K562 (cell line): Measurements from ENCODE around the gene ENG. TPM values are rescaled to one million over a fixed set of nuclear protein-coding genes. Genes with fewer than 3 reads are reported as not detected.
A peak's percentile ranks its signal among the peaks of the same experiment; 100 is the strongest.

Experiments used
- BRF1 ChIP-seq: IDR thresholded peaks from 3 replicates; pipeline ENCODE4 v1.6.1; 2011; ENCODE audit warnings: borderline replicate concordance, mild to moderate bottlenecking; ENCODE audit not compliant: insufficient read length; ENCODE audit errors: extremely low read depth
- CBX2 ChIP-seq: fragments of 200-600 bp; sonication (generic); IDR thresholded peaks from one replicate; pipeline ENCODE4 v1.6.1; 2012; ENCODE audit warnings: mild to moderate bottlenecking, low read length, inconsistent platforms; ENCODE audit not compliant: insufficient read depth, poor library complexity, severe bottlenecking
- ETV1 ChIP-seq: fragments of 450-650 bp; conservative IDR thresholded peaks from 2 replicates; pipeline ENCODE4 v1.6.1; 2016; ENCODE audit warnings: missing genetic modification characterization, control low read depth, low read depth, missing compliant biosample characterization
- EWSR1 ChIP-seq: fragments of 450-650 bp; IDR thresholded peaks from 2 replicates; pipeline ENCODE4 v1.6.1; 2018; ENCODE audit warnings: borderline replicate concordance, mild to moderate bottlenecking, low read depth, moderate library complexity; ENCODE audit not compliant: partially characterized antibody
- HDAC1 ChIP-seq, 2 experiments: fragments of 450-650 bp; IDR thresholded peaks; 2 replicates each; pipeline ENCODE4 v1.6.1; 2016 to 2017; ENCODE audit warnings: inconsistent platforms in 1 of 2, mild to moderate bottlenecking in 1 of 2, moderate library complexity in 1 of 2
- HDAC2 ChIP-seq: fragments of 450-650 bp; IDR thresholded peaks from 2 replicates; pipeline ENCODE4 v1.6.1; 2016; ENCODE audit warnings: mild to moderate bottlenecking
- HDGF ChIP-seq: fragments of 450-650 bp; IDR thresholded peaks from 2 replicates; pipeline ENCODE4 v1.6.1; 2016
- HMG20A ChIP-seq: fragments of 450-650 bp; formaldehyde crosslinking; conservative IDR thresholded peaks from 2 replicates; pipeline ENCODE4 v1.4.0; 2020; ENCODE audit warnings: mild to moderate bottlenecking, mixed read lengths
- HMG20B ChIP-seq: fragments of 250-450 bp; sonication (Bioruptor Pico); IDR thresholded peaks from 2 replicates; pipeline ENCODE4 v1.5.0; 2021; ENCODE audit warnings: mild to moderate bottlenecking
- NR1H2 ChIP-seq: sonication (generic); formaldehyde crosslinking; IDR thresholded peaks from 2 replicates; pipeline ENCODE4 v1.4.0; 2020; ENCODE audit warnings: mild to moderate bottlenecking, missing genetic modification reagents
- PPARD ChIP-seq: fragments of 250-450 bp; sonication (Bioruptor Pico); IDR thresholded peaks from 2 replicates; pipeline ENCODE4 v1.8.0; 2022; ENCODE audit warnings: inconsistent platforms, mild to moderate bottlenecking, moderate library complexity
- SMARCE1 ChIP-seq: fragments of 450-650 bp; IDR thresholded peaks from 2 replicates; pipeline ENCODE4 v1.7.1; 2016; ENCODE audit warnings: mild to moderate bottlenecking
- XRCC3 ChIP-seq: fragments of 450-650 bp; IDR thresholded peaks from 2 replicates; pipeline ENCODE4 v1.6.1; 2017; ENCODE audit warnings: mild to moderate bottlenecking, moderate library complexity
- ZFX ChIP-seq: sonication (generic); formaldehyde crosslinking; IDR thresholded peaks from 2 replicates; pipeline ENCODE4 v1.8.0; 2022; ENCODE audit warnings: mild to moderate bottlenecking, missing genetic modification reagents, moderate library complexity
- ZKSCAN1 ChIP-seq: fragments of 150-350 bp; IDR thresholded peaks from 2 replicates; pipeline ENCODE4 v1.6.1; 2016; ENCODE audit warnings: low read depth, low read length
- ZNF124 ChIP-seq: sonication (generic); formaldehyde crosslinking; IDR thresholded peaks from 2 replicates; pipeline ENCODE4 v1.8.1; 2022; ENCODE audit warnings: missing genetic modification reagents
- ZNF253 ChIP-seq: fragments of 250-450 bp; sonication (Bioruptor Pico); conservative IDR thresholded peaks from 2 replicates; pipeline ENCODE4 v1.6.1; 2021; ENCODE audit warnings: mild to moderate bottlenecking
- ZNF707 ChIP-seq: fragments of 250-450 bp; sonication (Bioruptor Pico); conservative IDR thresholded peaks from 2 replicates; pipeline ENCODE4 v1.8.0; 2022; ENCODE audit warnings: inconsistent platforms, mild to moderate bottlenecking, moderate library complexity
- ZNF75A ChIP-seq: fragments of 450-650 bp; formaldehyde crosslinking; IDR thresholded peaks from 2 replicates; pipeline ENCODE4 v1.4.0; 2020; ENCODE audit warnings: mild to moderate bottlenecking
- ZNF785 ChIP-seq: fragments of 250-450 bp; sonication (Bioruptor Pico); IDR thresholded peaks from 2 replicates; pipeline ENCODE4 v1.4.0; 2020; ENCODE audit warnings: mild to moderate bottlenecking
- polyA plus RNA-seq, 8 experiments: library from polyadenylated mRNA; depleted of rRNA in 4 of 8; stranded (reverse) in 5 of 8; unstranded in 3 of 8; fragments of >200 nt; fragmentation: Nextera tagmentation in 2 of 8; fragmentation: Illumina TruSeq in 1 of 8; extraction: Ambion mirVana in 2 of 8; extraction: Trizol in 1 of 8; gene quantifications; 2 replicates each; pipeline versions ENCODE4 v1.2.1 to v1.2.3, GENCODE V29; 2011 to 2014; ENCODE audit warnings: inconsistent platforms in 1 of 8, missing spikeins in 1 of 8
- total RNA-seq, 7 experiments: library from RNA; depleted of rRNA in 6 of 7; stranded (reverse); fragments of >200 nt in 6 of 7; fragmentation: Illumina TruSeq in 2 of 7; extraction: Trizol in 2 of 7; gene quantifications; 2 replicates each; pipeline versions ENCODE4 v1.2.1 to v1.2.3, GENCODE V29; 2011 to 2021; ENCODE audit warnings: low replicate concordance in 1 of 7
- TF ChIP-seq, protein P1 (sequence below): sonication (generic); formaldehyde crosslinking; IDR thresholded peaks from 2 replicates; pipeline ENCODE4 v1.8.0; 2023; ENCODE audit warnings: missing genetic modification reagents, mild to moderate bottlenecking, borderline replicate concordance
- TF ChIP-seq, protein P2 (sequence below): sonication (generic); formaldehyde crosslinking; IDR thresholded peaks from 2 replicates; pipeline ENCODE4 v1.4.0; 2020; ENCODE audit warnings: mild to moderate bottlenecking, missing genetic modification reagents

The ENG gene
- total and polyA plus RNA-seq, 9 of the 15 experiments (the other 6 are each of a cell fraction or from before 2014, with no cell fraction given) = 0.04 to 0.40 (median 0.14) TPM; not detected in 1

DNA sequence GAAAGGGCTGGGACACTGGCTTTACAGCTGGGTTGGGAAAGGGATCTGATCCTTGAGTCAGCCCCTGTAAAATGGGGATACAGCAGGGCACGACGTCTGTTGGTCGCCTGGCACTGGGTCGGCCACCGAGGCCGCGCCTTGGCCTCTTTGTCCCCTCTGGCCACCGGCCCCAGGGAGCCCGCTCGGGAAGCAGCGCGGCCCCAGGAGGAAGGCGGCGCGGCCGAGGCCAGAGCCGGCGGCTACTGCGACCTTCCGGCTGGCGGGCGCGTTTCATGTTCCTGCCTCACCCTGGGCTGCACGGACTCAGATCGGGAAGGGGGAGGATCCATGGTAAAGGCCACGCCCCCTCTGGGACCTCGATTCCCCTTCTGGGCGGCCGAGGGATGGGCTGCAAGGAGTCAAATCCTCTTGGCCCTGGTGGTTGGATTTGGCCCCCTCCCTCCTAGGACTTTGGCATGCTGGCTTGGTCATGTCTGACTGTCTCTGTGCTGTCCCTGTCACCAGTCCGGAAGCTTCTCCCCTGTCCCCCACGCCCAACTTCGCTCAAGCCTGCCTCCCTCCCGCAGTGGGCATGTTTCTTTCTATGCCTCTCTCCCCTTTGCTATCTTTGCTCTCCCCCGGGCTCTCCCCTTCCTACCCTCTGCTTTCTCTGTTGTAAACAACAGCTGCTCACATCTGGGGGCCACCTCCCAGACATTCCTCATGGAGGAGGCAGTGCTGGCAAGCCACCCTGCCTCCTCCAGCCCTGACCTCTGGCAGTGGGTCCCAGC, 26.0 kb downstream of the ENG start (continued):
- TF ChIP-seq, protein P1, sequence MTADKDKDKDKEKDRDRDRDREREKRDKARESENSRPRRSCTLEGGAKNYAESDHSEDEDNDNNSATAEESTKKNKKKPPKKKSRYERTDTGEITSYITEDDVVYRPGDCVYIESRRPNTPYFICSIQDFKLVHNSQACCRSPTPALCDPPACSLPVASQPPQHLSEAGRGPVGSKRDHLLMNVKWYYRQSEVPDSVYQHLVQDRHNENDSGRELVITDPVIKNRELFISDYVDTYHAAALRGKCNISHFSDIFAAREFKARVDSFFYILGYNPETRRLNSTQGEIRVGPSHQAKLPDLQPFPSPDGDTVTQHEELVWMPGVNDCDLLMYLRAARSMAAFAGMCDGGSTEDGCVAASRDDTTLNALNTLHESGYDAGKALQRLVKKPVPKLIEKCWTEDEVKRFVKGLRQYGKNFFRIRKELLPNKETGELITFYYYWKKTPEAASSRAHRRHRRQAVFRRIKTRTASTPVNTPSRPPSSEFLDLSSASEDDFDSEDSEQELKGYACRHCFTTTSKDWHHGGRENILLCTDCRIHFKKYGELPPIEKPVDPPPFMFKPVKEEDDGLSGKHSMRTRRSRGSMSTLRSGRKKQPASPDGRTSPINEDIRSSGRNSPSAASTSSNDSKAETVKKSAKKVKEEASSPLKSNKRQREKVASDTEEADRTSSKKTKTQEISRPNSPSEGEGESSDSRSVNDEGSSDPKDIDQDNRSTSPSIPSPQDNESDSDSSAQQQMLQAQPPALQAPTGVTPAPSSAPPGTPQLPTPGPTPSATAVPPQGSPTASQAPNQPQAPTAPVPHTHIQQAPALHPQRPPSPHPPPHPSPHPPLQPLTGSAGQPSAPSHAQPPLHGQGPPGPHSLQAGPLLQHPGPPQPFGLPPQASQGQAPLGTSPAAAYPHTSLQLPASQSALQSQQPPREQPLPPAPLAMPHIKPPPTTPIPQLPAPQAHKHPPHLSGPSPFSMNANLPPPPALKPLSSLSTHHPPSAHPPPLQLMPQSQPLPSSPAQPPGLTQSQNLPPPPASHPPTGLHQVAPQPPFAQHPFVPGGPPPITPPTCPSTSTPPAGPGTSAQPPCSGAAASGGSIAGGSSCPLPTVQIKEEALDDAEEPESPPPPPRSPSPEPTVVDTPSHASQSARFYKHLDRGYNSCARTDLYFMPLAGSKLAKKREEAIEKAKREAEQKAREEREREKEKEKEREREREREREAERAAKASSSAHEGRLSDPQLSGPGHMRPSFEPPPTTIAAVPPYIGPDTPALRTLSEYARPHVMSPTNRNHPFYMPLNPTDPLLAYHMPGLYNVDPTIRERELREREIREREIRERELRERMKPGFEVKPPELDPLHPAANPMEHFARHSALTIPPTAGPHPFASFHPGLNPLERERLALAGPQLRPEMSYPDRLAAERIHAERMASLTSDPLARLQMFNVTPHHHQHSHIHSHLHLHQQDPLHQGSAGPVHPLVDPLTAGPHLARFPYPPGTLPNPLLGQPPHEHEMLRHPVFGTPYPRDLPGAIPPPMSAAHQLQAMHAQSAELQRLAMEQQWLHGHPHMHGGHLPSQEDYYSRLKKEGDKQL (CRISPR knock-in tag) = no peak
- TF ChIP-seq SMARCE1 (peak; percentile 67), HDAC2 (0 out of 2 replicates have a peak, but pooled peaks have one; percentile 55), EWSR1 (no peak), ZNF707 (CRISPR knock-in tag) (no peak), ZKSCAN1 (no peak), ETV1 (tag) (peak; percentile 87), HMG20B (CRISPR knock-in tag) (no peak), HDGF (peak; percentile 69; the same call in 1 of the 2 replicates), HDAC1 (IDR thresholded peaks at IDR 0.05) (peak in 1 of 2 experiments; percentile 46; a peak in 2 of 4 replicates), NR1H2 (0 out of 2 replicates have a peak, but pooled peaks have one; percentile 28), BRF1 (no peak), HMG20A (CRISPR knock-in tag) (no peak), CBX2 (no peak), ZNF124 (no peak), XRCC3 (no peak), PPARD (CRISPR knock-in tag) (no peak), ZNF785 (CRISPR knock-in tag) (no peak), ZNF253 (CRISPR knock-in tag) (no peak), ZNF75A (CRISPR knock-in tag) (0 out of 2 replicates have a peak, but pooled peaks have one; percentile 8), ZFX (CRISPR knock-in tag) (peak; percentile 89)
- TF ChIP-seq, protein P2, sequence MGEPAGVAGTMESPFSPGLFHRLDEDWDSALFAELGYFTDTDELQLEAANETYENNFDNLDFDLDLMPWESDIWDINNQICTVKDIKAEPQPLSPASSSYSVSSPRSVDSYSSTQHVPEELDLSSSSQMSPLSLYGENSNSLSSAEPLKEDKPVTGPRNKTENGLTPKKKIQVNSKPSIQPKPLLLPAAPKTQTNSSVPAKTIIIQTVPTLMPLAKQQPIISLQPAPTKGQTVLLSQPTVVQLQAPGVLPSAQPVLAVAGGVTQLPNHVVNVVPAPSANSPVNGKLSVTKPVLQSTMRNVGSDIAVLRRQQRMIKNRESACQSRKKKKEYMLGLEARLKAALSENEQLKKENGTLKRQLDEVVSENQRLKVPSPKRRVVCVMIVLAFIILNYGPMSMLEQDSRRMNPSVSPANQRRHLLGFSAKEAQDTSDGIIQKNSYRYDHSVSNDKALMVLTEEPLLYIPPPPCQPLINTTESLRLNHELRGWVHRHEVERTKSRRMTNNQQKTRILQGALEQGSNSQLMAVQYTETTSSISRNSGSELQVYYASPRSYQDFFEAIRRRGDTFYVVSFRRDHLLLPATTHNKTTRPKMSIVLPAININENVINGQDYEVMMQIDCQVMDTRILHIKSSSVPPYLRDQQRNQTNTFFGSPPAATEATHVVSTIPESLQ (CRISPR knock-in tag) = no peak
